H54 (cell line): ENCODE results near the gene AATK.

Source experiments
- DNase-seq: peaks from one replicate; pipeline ENCODE4 v3.0.0; 2011; ENCODE audit warnings: low spot score, mixed read lengths; ENCODE audit not compliant: insufficient read length
- FAIRE-seq: peaks from 3 replicates; lab custom pipeline; 2011; peaks lifted over from hg19 to GRCh38; lab: Jason Lieb, UNC
- POLR2A ChIP-seq: IDR thresholded peaks from 2 replicates; pipeline ENCODE4 v1.6.1; 2011; ENCODE audit warnings: low read depth, mild to moderate bottlenecking, low read length

AATK gene

DNA sequence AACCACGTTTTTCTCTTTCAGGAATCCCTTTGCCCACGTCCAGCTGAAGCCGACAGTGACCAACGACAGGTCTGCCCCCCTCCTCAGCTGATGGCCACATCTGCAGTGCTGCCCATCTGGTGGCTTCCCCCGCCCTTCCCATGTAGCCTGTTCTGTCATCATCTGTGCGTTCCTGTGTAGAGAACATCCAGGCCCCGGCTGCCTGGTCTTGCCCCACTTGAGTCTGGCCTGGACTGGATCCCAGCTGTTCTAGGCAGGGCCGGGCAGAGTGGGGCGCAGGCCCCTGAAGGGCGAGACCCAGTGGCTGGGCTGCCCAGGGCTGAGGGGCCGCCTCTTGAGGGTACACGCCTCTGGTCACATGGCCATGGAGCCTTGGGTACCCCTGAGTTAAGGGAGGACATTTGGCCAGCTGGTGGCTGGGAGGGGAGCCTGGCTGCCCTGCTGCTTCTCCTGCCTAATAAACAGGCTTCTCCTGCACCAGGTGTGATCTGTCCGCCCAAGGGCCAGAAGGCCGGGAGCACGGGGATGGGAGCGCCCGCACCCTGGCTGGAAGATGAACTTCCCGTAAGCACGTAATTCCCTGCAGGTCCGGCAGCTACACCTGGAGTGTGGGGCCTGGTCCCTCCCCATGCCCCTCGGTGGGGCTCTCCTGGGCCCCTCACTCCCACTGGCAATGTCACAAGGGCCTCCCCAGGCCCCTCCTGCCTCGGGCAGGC is 50.1 kb downstream of the AATK start:
- TF ChIP-seq POLR2A = no peak
- no peak for FAIRE-seq
- no peak for DNase-seq

DNA sequence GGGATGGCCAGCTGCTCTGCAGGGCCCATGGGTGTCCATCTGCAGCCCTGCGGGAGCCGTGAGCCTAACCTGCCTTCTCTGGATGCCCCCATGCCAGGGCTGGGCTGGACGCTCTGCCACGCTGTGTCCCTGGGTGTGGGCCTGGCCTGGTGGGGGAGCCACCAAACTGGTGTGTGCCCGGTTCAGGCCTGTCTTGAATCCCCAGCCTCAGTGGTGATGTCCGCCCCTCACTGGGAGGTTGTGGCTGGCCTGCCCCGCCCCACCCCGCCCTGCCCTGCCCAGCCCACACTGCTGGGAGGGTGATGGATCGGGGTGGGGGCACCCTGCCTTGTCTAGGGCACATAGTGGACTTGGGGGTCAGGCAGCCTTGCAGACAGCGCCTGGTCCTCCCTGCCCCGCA is 50.8 kb downstream of the AATK start:
- no peak for TF ChIP-seq POLR2A
- FAIRE-seq (no peak), DNase-seq (no peak)

DNA sequence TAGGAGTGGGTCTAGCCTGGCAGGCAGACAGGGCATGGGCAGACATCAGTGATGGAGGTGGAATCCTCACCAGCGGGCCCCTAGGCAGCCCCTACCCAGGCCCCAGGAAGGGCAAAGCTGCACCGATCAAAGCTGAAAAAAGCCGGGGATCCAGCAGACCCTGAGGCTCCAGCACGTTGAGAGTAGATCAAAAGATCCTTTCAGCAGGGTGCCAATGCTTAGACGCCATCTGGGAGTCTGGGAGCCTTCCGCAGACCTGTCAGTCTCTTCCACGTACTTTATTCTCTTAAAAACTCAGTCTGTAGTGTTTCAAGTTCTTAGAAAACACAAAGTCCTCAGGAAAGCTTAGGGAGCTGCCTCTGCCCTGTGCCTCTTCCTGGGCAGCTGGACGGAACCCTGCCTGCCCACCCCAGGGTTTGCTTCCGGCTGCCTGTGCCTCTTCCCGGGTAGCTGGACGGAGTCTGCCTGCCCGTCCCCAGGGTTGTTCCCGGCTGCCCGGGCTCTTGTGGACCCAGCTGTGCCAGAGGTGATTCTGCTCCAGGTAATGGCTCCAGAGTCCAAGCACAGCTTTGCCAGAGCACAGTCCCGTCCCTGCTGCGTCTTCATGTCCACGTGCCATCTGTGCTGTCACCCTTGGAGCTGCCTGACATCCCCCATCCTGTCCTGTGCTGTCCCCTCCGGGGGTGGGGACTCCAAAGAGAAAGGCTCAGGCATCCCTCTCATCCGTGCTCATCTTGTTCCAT is 51.5 kb downstream of the AATK start:
- DNase-seq (no peak), FAIRE-seq (no peak)
- no peak for TF ChIP-seq POLR2A

DNA sequence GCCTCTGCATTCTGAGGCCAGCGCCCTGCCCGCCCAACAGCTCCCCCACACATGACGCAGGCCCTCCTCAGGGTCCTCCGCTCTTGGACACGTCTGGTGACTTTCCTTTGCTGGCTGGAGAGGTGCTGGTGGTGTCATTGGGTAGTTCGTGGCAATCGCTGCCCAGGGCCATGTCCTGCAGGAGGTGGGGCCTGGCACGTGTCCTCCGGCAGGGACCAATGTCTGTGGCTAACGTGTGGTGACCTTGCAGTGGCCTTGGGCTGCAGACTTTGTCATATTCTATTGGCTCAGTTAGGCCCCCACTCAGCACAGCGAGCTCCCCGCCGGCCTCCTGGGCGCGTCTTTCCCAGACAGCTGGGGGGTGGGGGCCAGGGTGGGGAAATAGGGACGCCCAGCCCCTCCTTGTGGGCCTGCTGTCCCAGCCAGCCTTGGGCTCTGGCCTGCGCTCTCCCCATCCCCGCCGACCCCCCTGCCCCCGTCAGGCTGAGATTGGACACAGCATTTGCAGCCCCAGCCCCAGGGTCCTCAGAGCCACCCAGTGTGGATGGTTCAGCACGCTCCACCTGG is 52.8 kb downstream of the AATK start:
- FAIRE-seq (no peak), DNase-seq (no peak)

DNA sequence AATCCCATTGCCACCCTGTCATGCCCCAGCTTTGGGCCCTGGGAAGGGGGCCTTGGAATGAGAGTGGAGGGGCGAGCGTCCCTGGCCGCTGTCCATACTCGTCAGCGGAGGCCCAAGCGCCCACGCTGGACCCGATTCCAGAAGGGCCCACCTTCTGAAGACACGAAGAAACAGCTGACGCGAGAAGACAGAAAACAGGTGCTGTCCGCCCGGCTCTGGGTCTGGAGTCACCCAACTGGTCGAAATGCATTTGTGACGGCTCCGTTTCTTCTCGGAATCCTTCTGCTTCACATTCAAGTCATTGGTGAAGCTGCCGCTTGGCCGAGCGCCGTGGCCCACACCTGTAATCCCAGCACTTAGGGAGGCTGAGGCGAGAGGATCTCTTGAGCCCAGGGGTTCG is 53.6 kb downstream of the AATK start:
- DNase-seq (no peak), FAIRE-seq (no peak)
- TF ChIP-seq POLR2A = no peak

More for the DNA sequence above, 52.8 kb downstream of the AATK start:
- no peak for TF ChIP-seq POLR2A

DNA sequence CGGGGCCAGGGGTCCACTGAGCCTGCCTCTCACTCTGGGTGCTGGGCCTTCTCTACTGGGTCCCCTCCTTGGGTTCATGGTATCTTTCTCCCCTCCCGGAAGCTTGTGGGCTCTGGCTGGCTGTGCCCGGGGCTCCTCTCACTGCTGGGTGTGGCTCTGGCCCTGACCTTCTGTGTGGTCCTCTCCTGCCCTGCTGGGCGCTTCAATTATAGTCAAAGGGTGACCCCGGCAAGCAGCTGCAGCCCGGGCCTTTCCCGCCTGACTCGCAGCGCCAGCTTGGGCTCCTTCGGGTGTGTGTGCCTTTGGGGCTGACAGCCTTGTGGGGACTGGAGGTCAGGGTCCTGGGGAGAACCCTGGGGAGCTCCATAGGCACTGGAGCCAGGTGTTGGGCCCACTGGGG is 55.0 kb downstream of the AATK start:
- TF ChIP-seq POLR2A = no peak
- no peak for FAIRE-seq
- DNase-seq = no peak

DNA sequence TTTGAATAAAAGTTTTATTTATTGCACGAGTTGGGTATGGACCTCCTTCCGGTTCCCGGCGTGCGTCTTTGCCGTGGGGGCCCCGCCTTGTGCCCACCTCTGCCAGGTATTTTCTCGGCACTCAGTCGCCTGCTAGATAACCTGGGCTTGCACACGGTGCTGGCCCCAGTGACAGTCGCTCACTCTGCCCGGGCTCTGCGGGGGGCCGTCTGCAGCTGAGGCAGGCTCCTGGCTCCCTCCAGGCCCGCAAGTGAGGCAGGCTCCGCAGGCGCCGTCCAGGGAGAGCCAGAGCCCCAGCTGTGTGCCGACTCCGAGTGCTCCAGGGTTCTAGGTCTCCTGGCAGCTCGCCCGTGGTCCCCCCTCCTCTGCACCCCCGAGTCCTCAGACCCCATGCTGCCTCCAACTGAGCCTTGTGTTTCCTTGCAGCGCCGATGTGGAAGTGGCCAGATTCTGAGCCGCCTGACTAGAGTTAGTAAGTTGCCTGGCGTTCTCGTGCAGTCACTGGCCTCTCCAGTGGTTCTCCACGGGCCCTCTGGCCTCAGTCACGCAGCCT is 55.5 kb downstream of the AATK start:
- FAIRE-seq (no peak), DNase-seq (no peak)
- TF ChIP-seq POLR2A = no peak

DNA sequence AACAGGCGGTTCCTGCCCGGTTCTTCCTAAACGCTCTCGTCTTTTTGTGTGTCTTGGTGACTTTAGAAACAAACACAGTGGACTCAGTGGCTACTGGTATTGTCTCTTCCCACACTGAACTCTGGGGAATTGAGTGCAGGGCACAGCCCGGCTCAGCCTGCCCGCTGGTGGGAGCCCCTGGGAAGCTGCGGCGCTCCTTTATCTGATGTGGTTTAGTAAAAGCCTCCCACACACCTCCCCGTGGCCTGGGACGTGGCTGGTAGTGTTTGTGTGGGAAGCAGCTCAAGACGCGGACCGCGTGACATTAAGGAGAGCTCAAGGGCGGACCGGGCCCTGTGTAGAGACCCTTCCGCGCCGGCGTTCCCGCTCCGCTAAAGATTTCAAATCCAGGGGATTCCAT is 56.1 kb downstream of the AATK start:
- TF ChIP-seq POLR2A = no peak
- DNase-seq = no peak
- FAIRE-seq = no peak

DNA sequence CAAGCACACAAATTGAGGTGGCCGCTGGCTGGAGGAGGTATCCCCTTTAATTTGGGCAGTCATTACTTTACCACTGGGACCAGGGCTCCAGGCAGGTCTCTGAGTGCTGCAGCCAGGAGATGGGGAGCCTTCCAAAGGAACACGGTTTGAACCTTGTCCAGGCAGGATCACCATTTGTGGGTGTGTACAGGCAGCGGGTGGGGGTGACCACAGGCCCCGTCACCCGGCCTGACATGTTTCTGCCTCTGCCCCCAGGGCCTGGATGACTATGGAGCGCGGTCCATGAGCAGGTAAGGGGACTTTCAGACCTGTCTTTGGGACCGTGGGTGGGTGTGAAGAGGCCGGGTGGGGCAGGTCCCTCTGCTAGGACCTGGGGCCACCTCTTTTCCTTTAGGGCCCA is 57.8 kb downstream of the AATK start:
- no peak for TF ChIP-seq POLR2A
- FAIRE-seq = no peak
- DNase-seq = no peak

DNA sequence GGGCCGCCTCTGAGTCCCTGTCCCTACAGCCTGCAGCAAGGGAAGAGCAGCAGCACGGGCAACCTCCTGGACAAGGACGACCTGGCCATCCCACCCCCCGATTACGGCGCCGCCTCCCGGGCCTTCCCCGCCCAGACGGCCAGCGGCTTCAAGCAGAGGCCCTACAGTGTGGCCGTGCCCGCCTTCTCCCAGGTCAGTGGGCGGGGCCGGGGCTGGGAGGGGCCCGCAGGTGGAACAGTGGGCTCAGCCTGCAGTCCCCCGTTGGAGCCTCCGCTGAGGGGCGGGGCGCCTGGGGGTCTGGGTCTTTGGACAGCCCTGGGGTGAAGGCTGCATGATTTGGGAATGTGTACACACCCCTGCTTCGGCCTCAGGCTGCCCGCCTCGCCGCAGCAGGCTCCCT is 59.3 kb downstream of the AATK start:
- no peak for TF ChIP-seq POLR2A
- no peak for DNase-seq
- no peak for FAIRE-seq

DNA sequence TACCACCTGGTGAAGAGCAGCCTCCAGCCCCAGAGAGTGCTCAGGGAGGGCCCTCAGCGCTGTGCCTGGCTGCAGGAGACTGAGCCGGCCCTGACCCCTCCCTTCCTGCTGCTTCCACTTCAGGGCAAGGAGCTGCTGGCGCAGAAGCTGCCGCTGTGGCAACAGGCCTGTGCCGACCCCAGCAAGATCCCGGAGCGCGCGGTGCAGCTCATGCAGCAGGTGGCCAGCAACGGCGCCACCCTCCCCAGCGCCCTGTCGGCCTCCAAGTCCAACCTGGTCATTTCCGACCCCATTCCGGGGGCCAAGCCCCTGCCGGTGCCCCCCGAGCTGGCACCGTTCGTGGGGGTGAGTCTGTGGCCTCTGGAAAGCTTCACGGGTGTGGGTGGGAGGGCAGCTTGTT is 62.6 kb downstream of the AATK start:
- no peak for FAIRE-seq
- no peak for TF ChIP-seq POLR2A
- no peak for DNase-seq

DNA sequence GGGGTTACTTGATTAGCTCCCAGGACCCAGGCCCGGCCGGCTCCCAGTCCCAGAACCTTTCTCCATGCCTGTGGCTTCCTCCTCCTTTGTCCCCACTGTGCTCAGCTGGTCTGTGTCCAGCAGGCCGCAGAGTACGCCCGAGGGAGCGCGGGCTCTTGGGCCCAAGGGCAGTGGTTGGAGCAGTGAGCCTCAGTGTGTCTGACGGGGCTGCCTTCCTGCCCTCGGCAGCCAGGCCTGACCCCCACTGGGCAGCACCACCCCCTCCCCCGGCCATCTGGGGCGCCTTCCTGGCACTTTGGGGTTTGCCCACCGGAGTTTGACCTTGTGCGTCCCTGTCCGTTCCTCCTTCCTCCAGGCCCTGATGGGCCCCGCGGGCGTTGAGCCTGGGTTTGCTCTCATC is 63.2 kb downstream of the AATK start:
- no peak for TF ChIP-seq POLR2A
- FAIRE-seq (no peak), DNase-seq (no peak)

DNA sequence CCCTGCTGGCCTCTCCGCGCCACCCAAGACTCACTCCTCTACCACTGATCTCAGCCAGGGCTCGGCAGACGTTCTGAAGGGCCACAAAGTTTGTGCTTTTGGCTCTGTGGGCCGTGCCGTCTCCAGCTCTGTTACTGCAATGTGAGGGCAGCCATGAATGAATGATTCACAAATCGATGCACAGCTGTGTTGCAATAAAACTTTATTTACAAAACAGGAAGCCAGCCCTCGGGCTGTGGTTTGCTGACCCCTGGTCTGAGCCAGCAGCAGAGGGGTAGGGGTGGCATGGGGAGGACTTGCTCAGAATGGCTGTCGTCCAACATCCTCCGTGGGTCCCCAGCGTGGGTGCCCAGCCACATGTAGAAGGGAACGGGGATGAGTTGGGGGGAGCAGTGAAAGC is 63.7 kb downstream of the AATK start:
- FAIRE-seq (no peak), DNase-seq (no peak)
- TF ChIP-seq POLR2A = no peak

DNA sequence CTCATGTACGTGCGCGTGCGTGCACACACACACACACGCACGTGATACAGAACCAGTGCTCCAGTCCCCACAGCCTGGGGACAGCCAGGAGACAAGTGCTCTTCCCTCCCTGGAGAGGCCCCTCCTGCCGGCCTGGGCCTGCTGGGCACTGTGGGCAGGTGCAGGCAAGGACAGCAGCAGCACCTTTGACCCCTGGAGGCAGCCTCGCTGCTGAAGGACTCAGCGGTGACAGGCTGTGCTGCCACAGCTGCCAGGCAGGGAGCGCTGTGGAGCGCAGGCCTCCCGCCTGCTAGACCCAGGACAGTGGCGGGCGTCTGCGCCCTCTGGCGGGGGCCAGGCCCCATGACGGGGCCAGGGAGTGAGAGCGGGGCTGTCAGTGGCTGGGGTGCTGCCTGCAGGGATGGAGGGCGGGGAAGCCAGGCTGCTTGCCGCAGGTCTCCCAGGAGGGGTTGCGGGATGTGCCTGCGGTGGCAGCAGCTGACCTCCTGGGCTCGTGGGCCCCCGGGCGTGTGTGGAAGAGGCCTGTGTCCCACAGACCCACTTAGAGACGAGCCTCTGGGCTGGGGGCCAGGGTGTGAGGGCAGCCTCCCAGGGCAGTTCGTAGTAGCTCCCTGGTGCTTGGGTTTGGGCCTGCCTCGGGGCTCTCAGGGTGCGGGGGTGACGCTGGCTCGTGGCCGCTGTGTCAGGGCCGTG is 64.3 kb downstream of the AATK start:
- DNase-seq (peak; percentile 93), FAIRE-seq (no peak)
- TF ChIP-seq POLR2A = no peak
